Measurements from ENCODE around the gene CPLANE2.
"Not testable (repeated sequence)": the region's sequence is repeated elsewhere in the genome, so short reads cannot be mapped to it uniquely, and the experiment has no call there.

The CPLANE2 gene

DNA sequence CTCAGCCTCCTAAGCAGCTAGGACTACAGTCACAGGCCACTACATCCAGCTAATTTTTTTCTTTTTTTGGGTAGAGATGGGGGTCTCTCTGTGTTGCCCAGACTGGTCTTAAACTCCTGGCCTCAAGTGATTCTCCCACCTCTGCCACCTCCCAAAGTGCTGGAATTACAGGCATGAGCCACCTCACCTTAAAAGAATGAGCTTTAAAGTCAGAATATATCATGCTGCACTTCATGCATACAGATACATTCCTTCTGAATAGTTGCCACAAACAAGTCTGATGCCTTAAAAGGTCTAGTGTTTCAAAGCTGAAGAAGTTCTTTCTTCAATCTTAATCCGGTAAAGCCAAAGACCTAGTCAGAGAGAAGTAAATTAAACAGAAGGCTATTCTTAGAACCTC is 23.8 kb upstream of the CPLANE2 start:
- H3K4me2 ChIP-seq (ENCODE audit: low read depth, low read length): no peak overlapping the region
- H3K4me1 ChIP-seq (ENCODE audit: low read length): no peaks in the 10 kb centered on the region
- TF ChIP-seq EZH2 (optimal IDR thresholded peaks at IDR 0.05; ENCODE audit: low read depth, low read length): no peak
- no peak for TF ChIP-seq EZH2phosphoT487 (IDR thresholded peaks at IDR 0.05; ENCODE audit: low read length)
- TF ChIP-seq, protein P1, sequence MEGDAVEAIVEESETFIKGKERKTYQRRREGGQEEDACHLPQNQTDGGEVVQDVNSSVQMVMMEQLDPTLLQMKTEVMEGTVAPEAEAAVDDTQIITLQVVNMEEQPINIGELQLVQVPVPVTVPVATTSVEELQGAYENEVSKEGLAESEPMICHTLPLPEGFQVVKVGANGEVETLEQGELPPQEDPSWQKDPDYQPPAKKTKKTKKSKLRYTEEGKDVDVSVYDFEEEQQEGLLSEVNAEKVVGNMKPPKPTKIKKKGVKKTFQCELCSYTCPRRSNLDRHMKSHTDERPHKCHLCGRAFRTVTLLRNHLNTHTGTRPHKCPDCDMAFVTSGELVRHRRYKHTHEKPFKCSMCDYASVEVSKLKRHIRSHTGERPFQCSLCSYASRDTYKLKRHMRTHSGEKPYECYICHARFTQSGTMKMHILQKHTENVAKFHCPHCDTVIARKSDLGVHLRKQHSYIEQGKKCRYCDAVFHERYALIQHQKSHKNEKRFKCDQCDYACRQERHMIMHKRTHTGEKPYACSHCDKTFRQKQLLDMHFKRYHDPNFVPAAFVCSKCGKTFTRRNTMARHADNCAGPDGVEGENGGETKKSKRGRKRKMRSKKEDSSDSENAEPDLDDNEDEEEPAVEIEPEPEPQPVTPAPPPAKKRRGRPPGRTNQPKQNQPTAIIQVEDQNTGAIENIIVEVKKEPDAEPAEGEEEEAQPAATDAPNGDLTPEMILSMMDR (IDR thresholded peaks at IDR 0.05; ENCODE audit: low read length): no peak
- H3K9ac ChIP-seq (ENCODE audit: low read length): no peak overlapping the region
- no peaks in the 10 kb centered on the region for H3K9me2 ChIP-seq (replicated peaks; ENCODE audit: insufficient read depth, low read length)
- no peak overlapping the region for H2AFZ ChIP-seq (ENCODE audit: low read length)
- no peaks in the 10 kb centered on the region for H3K36me3 ChIP-seq (replicated peaks; ENCODE audit: insufficient read depth, low read length)
- H3K79me2 ChIP-seq (ENCODE audit: low read length): no peaks in the 10 kb centered on the region; the same call in 1 of the 2 replicates
- no peaks in the 10 kb centered on the region for H3F3A ChIP-seq (ENCODE audit: insufficient read depth, low read length)
- H3K27ac ChIP-seq (ENCODE audit: low read length): no peak overlapping the region
- DNase-seq: no peak
- H3K27me3 ChIP-seq (replicated peaks; ENCODE audit: insufficient read depth, low read length): no peaks in the 10 kb centered on the region
- H3K4me3 ChIP-seq (ENCODE audit: low read length): no peak overlapping the region
- H4K20me1 ChIP-seq (ENCODE audit: insufficient read depth, low read length): no peaks in the 10 kb centered on the region
- no peaks in the 10 kb centered on the region for H3K9me3 ChIP-seq (replicated peaks; ENCODE audit: insufficient read depth, low read length)

DNA sequence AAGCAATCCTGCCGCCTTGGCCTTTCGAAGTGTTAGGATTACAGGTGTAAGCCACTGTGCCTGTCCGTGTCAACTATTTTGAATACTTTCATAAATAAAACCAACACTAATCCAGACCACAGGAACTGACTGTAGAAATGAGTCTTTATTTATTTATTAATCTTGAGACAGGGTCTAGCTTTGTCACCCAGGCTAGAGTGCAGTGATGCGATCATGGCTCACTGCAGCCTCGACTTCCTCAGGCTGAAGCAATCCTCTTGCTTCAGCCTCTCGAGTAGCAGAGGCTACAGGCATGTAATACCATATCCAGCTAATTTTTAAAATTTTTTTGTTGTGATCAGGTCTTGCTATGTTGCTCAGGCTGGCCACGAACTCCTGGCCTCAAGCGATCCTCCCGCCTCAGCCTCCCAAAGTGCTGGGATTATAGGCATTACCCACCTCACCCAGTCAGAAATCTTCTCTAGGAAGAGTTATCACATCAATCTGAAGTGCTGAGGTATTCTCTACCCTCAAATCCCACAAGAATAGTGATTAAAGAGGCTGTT is 21.7 kb upstream of the CPLANE2 start:
- no peaks in the 10 kb centered on the region for H4K20me1 ChIP-seq (ENCODE audit: insufficient read depth, low read length)
- no peaks in the 10 kb centered on the region for H3K36me3 ChIP-seq (replicated peaks; ENCODE audit: insufficient read depth, low read length)
- no peaks in the 10 kb centered on the region for H3K9me3 ChIP-seq (replicated peaks; ENCODE audit: insufficient read depth, low read length)
- no peak overlapping the region for H2AFZ ChIP-seq (ENCODE audit: low read length)
- no peak overlapping the region for H3K4me2 ChIP-seq (ENCODE audit: low read depth, low read length)
- no peak for DNase-seq
- H3K9me2 ChIP-seq (replicated peaks; ENCODE audit: insufficient read depth, low read length): no peaks in the 10 kb centered on the region
- no peak overlapping the region for H3K4me3 ChIP-seq (ENCODE audit: low read length)
- no peak overlapping the region for H3K9ac ChIP-seq (ENCODE audit: low read length)
- H3F3A ChIP-seq (ENCODE audit: insufficient read depth, low read length): no peaks in the 10 kb centered on the region
- H3K27ac ChIP-seq (ENCODE audit: low read length): no peak overlapping the region
- no peaks in the 10 kb centered on the region; the same call in 1 of the 2 replicates for H3K79me2 ChIP-seq (ENCODE audit: low read length)
- TF ChIP-seq EZH2phosphoT487 (IDR thresholded peaks at IDR 0.05; ENCODE audit: low read length) (no peak), EZH2 (optimal IDR thresholded peaks at IDR 0.05; ENCODE audit: low read depth, low read length) (no peak)
- TF ChIP-seq, protein P1 (IDR thresholded peaks at IDR 0.05; ENCODE audit: low read length): no peak
- H3K4me1 ChIP-seq (ENCODE audit: low read length): no peaks in the 10 kb centered on the region
- no peaks in the 10 kb centered on the region for H3K27me3 ChIP-seq (replicated peaks; ENCODE audit: insufficient read depth, low read length)

DNA sequence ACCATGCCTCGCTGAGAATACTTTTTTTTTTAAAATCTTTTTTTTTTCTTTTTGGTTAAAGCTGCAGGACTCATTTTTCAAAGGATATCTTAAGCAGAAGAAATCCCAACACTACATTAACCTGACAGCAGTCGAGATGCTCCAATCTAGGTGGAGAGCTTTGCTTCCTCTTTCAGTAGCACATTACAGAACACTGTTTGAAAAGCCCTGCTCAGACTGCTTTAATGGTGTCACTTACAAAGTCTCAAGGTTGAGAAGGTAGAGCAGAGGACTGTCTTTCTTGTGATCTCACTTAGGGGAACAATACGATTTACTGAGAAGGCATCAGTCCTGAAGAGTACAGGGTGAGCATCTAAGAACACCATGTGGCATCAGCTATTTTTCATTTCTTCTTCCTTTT is 21.0 kb upstream of the CPLANE2 start:
- no peaks in the 10 kb centered on the region for H3K27me3 ChIP-seq (replicated peaks; ENCODE audit: insufficient read depth, low read length)
- no peak overlapping the region for H3K4me2 ChIP-seq (ENCODE audit: low read depth, low read length)
- H3K9me3 ChIP-seq (replicated peaks; ENCODE audit: insufficient read depth, low read length): no peaks in the 10 kb centered on the region
- no peak overlapping the region for H2AFZ ChIP-seq (ENCODE audit: low read length)
- TF ChIP-seq, protein P1 (IDR thresholded peaks at IDR 0.05; ENCODE audit: low read length): no peak
- TF ChIP-seq EZH2phosphoT487 (IDR thresholded peaks at IDR 0.05; ENCODE audit: low read length) (no peak), EZH2 (optimal IDR thresholded peaks at IDR 0.05; ENCODE audit: low read depth, low read length) (no peak)
- no peak overlapping the region for H3K4me3 ChIP-seq (ENCODE audit: low read length)
- no peaks in the 10 kb centered on the region for H4K20me1 ChIP-seq (ENCODE audit: insufficient read depth, low read length)
- no peaks in the 10 kb centered on the region for H3F3A ChIP-seq (ENCODE audit: insufficient read depth, low read length)
- no peak overlapping the region for H3K27ac ChIP-seq (ENCODE audit: low read length)
- no peaks in the 10 kb centered on the region for H3K36me3 ChIP-seq (replicated peaks; ENCODE audit: insufficient read depth, low read length)
- no peaks in the 10 kb centered on the region; the same call in 1 of the 2 replicates for H3K79me2 ChIP-seq (ENCODE audit: low read length)
- no peak overlapping the region for H3K9ac ChIP-seq (ENCODE audit: low read length)
- H3K4me1 ChIP-seq (ENCODE audit: low read length): no peaks in the 10 kb centered on the region
- H3K9me2 ChIP-seq (replicated peaks; ENCODE audit: insufficient read depth, low read length): no peaks in the 10 kb centered on the region
- no peak for DNase-seq

DNA sequence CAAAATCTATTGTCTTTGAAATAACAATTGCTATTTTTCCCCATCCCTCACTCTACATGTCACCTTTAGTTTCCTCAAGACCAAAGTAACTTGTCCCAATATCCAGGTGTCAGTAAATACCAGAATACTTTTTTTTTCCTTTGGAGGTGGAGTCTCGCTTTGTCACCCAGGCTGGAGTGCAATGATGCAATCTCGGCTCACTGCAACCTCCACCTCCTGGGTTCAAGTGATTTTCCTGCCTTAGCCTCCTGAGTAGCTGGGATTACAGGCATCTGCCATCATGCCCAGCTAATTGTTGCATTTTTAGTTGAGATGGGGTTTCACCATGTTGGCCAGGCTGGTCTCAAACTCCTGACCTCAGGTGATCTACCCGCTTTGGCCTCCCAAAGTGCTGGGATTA is 20.6 kb upstream of the CPLANE2 start:
- not testable (repeated sequence) for H3K9me3 ChIP-seq (replicated peaks; ENCODE audit: insufficient read depth, low read length); H2AFZ ChIP-seq (ENCODE audit: low read length); H3K4me1 ChIP-seq (ENCODE audit: low read length); H3K27ac ChIP-seq (ENCODE audit: low read length); DNase-seq; H3K9ac ChIP-seq (ENCODE audit: low read length); H3K36me3 ChIP-seq (replicated peaks; ENCODE audit: insufficient read depth, low read length); H3K27me3 ChIP-seq (replicated peaks; ENCODE audit: insufficient read depth, low read length); H3K4me2 ChIP-seq (ENCODE audit: low read depth, low read length); H3K79me2 ChIP-seq (ENCODE audit: low read length); H3K9me2 ChIP-seq (replicated peaks; ENCODE audit: insufficient read depth, low read length); H3K4me3 ChIP-seq (ENCODE audit: low read length); H4K20me1 ChIP-seq (ENCODE audit: insufficient read depth, low read length); H3F3A ChIP-seq (ENCODE audit: insufficient read depth, low read length)

Measured in MM.1S (cell line).